ENCODE measurements around the gene PSTPIP1.
A peak's percentile ranks its signal among the peaks of the same experiment; 100 is the strongest.

Gene PSTPIP1

GRCh38 chr15:76978522-76979330 lies 16.2 kb upstream of the PSTPIP1 start:
- no peak for DNase-seq (ENCODE audit: low read depth)

DNA sequence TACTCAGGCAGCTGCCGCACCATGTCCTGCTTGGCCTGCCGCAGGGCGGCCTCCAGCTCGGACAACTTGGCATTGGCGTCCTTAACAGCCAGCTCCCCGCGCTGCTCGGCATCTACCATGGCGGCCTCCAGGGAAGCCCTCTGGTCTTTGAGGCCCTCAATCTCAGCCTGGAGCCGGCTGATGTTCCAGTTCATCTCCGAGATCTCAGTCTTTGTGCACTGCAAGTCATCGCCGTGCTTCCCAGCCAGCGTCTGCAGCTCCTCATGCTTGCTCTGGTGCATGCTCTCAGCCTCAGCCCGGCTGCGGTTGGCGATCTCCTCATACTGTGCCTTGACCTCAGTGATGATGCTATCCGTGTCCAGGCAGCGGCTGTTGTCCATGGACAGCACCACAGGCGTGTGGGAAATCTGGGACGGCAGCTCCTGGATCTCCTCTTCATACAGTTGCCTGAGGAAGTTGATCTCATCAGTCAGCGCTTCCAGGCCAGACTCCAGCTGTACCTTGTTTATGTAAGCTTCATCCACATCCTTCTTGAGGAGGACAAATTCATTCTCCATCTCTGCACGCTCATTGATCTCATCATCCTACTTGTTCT lies 15.5 kb upstream of the PSTPIP1 start:
- no peak for DNase-seq (ENCODE audit: low read depth)

DNA sequence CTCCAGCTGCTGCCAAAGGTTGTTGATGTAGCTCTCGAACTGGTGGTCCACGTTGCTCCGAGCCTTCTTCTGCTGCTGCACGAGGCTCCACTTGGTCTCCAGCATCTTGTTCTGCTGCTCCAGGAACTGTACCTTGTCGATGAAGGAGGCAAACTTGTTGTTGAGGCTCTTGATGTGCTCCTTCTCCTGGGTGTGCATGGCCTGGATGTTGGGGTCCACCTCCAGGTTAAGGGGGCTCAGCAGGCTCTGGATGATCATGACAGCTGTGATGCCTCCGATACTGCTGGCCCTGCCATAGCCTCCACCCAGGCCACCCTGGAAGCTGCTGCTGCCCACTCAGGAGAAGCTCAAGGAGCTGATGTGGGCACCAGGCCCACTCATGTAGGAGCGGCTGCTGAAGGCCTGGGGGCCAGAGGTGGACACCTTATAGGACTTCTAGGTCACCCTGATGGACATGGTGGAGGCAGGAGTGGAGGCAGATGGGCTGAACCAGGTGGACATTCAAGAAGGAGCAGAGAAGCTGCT lies 14.9 kb upstream of the PSTPIP1 start:
- DNase-seq (ENCODE audit: low read depth): no peak

GRCh38 chr15:76982356-76982755 lies 12.6 kb upstream of the PSTPIP1 start:
- DNase-seq (ENCODE audit: low read depth): no peak

DNA sequence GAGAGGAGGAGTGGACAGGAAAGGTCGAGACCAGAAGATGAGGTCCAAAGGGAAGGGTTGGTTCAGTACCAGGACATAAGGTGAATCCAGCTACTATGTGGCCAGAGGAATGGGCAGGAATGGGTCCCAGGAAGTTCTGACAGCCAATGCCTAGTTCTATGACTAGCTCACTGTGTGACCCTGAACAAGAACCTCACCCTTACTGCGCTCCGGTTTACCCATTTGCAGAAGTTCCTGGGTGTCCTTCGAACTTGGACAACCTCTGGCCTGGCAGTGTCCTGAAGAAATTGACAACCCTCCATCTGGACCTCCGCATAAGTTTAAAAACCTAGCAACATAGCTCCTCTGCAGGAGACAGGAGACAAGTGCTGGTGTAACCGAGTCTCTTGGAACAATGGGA lies 12.2 kb upstream of the PSTPIP1 start:
- DNase-seq (ENCODE audit: low read depth): no peak

DNA sequence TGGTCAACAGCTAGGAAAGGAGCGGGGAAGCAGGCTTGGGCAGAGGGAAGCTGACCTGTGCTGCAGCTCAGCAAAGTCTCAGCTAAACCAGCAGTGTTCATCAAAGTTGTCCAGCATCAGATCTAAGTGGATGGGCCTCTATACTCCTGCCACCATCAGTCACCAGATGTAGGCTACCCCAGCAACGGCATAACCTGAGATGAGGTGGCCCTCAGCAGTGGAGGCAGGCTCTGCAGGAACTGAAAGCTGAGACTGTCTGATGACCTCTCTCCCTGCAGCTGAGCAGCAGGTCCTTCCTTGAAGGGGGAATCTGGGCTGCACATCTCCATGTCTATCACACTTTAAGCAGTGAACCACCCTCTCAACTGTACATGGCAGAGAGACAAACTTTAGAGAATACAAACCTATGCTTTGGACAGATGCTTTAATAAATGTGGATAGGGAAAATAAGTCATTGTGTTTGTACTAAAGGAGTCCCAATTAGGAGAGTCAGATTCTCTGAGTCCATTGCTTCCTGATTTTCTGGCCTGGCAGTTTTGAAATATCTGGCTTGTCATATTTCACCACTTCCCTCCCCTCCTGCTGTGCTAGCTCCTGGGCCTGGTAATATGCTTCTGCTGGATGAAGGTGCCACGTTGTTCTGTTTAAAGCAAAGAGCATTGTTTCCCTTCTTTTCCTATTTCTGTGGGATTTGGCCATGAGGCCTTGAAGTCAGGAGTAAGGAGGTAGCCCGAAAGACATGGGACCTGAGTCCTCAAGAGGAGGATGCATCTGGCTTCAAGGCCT lies 11.1 kb upstream of the PSTPIP1 start:
- DNase-seq (ENCODE audit: low read depth): no peak

DNA sequence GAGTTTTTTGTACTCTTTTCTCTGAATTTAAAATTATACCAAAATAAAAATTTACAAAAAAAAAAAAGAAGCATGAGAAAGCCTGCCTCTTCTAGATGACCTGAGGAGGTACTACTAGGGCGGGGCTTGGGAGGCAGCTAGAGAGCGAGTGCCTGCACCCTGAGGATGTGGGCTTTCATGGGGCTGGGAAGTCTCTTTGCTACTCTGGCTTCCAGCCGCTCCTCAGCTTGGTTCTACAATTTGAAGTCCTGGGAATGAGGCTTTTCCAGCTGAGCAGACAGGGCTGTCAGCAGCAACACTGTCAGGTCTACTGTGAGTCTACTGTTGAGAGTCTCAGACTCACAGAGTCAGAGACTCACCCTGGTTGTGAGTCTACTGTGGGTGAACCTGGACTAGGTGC lies 8.2 kb upstream of the PSTPIP1 start:
- DNase-seq (ENCODE audit: low read depth): no peak

DNA sequence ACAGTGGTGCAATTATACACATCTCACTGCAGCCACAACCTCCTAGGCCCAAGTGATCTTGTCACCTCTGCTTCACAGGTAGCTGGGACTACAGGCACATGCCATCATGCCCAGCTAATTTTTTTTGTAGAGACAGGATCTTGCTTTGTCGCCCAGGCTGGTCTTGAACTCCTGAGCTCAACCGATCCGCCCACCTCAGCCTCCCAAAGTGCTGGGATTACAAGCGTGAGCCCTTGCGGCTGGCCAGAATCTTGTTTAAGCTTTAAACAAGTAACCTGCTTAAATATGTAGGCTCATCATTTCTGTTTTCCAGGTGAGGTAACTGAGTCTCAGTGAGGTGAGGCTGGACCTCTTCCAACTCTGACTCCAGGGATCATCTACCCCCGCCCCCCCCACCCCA lies 7.7 kb upstream of the PSTPIP1 start:
- no peak for DNase-seq (ENCODE audit: low read depth)

DNA sequence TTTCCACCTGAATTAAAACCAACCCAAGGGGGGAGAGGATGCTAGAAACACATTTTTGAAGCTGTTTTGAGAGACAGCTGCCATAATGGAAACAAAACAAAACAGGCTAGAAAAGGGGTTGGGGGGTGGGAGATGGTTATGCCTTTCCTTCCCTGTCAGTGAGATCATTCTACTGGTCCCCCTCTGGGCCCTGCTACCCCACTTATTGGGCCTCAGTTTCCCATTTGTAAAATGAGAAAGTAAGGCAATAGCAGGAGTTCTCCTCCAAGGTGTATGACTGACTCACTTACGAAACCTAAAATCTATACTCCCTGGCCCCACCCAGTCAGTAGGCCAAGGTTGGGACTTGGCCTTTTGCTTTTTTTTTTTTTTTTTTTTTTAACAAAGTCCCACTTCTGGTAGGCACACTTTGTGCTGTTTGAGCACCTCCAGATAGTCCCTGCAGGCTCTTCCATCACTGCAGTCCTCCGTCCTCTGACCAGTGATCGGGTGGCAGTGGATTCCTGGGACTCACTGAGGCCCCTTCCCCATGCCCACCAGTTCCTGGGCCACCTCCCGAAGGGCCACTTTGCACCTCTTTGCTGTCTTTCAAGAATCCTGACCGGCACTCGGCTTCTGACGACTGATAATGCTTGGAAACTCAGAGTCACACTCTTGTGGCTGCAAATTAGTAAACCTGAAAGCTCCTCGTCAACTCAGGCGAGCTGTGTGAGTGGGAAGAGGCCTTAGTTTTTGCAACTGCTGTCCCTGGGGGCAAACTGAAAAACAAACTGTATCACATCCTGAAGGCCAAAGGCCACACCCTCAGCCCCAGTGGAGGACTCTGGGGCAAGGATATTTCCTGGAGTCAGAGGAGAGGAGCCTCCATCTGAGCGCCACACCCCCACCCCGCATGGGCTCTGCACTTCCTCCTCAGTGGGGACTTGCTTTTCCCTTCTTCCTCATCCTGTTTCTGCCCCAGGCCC lies 6.7 kb upstream of the PSTPIP1 start:
- peak; percentile 69 for DNase-seq (ENCODE audit: low read depth)

- DNase-seq (ENCODE audit: low read depth): no peak
These were observed 5.8 kb upstream of the PSTPIP1 start for GRCh38 chr15:76988867-76989780.

GRCh38 chr15:76991048-76991447 lies 3.9 kb upstream of the PSTPIP1 start:
- no peak for DNase-seq (ENCODE audit: low read depth)

GRCh38 chr15:76991741-76992645 lies 2.9 kb upstream of the PSTPIP1 start:
- no peak for DNase-seq (ENCODE audit: low read depth)

- DNase-seq (ENCODE audit: low read depth): no peak
These were observed 1.7 kb upstream of the PSTPIP1 start for GRCh38 chr15:76993114-76993725.

- peak; percentile 65 for DNase-seq (ENCODE audit: low read depth)
These were observed 925 bp upstream of the PSTPIP1 start for GRCh38 chr15:76994001-76994400.

- DNase-seq (ENCODE audit: low read depth): no peak
These were observed 430 bp upstream of the PSTPIP1 start for GRCh38 chr15:76994496-76994895.

GRCh38 chr15:76996076-76996525 lies 1.2 kb downstream of the PSTPIP1 start:
- DNase-seq (ENCODE audit: low read depth): no peak

DNA sequence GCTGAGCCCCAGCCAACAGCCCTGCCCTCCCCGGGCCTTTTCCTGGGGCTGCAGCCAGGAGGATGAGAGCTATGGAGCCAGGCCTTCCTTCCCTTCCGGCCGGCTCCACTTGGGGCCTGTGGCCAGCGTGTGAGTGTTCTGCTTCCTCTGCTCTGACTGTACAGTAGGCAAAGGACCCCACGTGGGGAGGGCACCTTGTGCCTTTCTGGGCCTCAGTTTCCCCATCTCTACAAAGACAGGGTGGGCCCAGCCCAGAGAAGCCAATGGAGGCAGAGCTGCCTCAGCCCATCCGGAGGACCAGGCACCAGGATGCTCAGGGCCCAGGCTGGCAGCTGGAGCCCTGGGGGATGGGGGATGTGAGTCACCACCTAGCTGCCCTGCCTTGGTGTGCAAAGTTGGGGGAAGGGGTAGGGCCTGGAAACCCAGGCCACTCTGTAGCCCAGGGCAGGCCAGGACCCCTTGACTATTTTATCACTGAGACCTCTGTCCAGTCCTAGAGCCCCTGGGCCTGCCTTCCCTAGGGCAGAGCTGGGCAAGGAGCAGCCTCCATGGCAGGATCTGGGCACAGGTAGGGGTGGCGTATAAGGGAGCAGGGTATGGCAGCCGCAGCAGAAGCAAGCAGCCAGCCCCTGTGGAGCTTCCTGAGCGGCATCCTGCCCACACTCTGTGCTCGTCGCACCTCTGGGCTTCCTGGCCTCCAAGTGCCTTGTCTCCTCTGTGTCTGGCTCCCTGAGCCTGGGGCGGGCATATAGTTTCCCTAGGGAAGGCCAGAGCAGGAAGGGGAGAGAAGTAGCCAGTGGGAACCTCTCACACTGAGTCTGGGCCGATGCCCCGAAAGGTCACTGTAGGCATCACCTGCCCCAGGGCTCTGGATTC lies 1.8 kb downstream of the PSTPIP1 start:
- peak; percentile 61 for DNase-seq (ENCODE audit: low read depth)
